Stimulated activated CD4-positive, alpha-beta T cell treated with anti-CD3 and anti-CD28 coated beads, Interleukin-12 subunit alpha, Interleukin-12 subunit beta, amount 100 ng/mL, for 4 hours (primary cell): ENCODE results near the gene SYNDIG1L.
"Not testable (repeated sequence)": the region's sequence is repeated elsewhere in the genome, so short reads cannot be mapped to it uniquely, and the experiment has no call there.

Experiments used
- DNase-seq: peaks from one replicate; pipeline ENCODE4 v3.0.0-alpha.2; 2020

Gene SYNDIG1L

GRCh38 chr14:74402401-74403251 is 23.4 kb downstream of the SYNDIG1L start:
- DNase-seq: no peak

GRCh38 chr14:74401504-74402241 is 24.3 kb downstream of the SYNDIG1L start:
- DNase-seq: peak; percentile 46

- no peak for DNase-seq
These were observed 25.0 kb downstream of the SYNDIG1L start for GRCh38 chr14:74400919-74401503.

GRCh38 chr14:74400031-74400685 is 25.9 kb downstream of the SYNDIG1L start:
- DNase-seq: no peak

GRCh38 chr14:74395094-74395493 is 30.9 kb downstream of the SYNDIG1L start:
- no peak for DNase-seq

GRCh38 chr14:74394549-74394948 is 31.5 kb downstream of the SYNDIG1L start:
- DNase-seq: no peak

GRCh38 chr14:74392616-74393570 is 33.1 kb downstream of the SYNDIG1L start:
- DNase-seq: no peak

- no peak for DNase-seq
These were observed 34.5 kb downstream of the SYNDIG1L start for GRCh38 chr14:74391479-74391878.

GRCh38 chr14:74390505-74390904 is 35.5 kb downstream of the SYNDIG1L start:
- DNase-seq: not testable (repeated sequence)

- DNase-seq: no peak
These were observed 36.0 kb downstream of the SYNDIG1L start for GRCh38 chr14:74389980-74390379.

GRCh38 chr14:74382231-74382630 is 43.8 kb downstream of the SYNDIG1L start:
- DNase-seq: no peak

GRCh38 chr14:74381571-74381970 is 44.4 kb downstream of the SYNDIG1L start:
- not testable (repeated sequence) for DNase-seq

GRCh38 chr14:74380845-74381244 is 45.2 kb downstream of the SYNDIG1L start:
- no peak for DNase-seq

GRCh38 chr14:74380172-74380571 is 45.8 kb downstream of the SYNDIG1L start:
- DNase-seq: no peak

- no peak for DNase-seq
These were observed 47.9 kb downstream of the SYNDIG1L start for GRCh38 chr14:74377976-74378690.

GRCh38 chr14:74368441-74368840 is 57.6 kb downstream of the SYNDIG1L start:
- no peak for DNase-seq

- DNase-seq: no peak
These were observed 58.0 kb downstream of the SYNDIG1L start for GRCh38 chr14:74368026-74368425.

- DNase-seq: no peak
These were observed 61.6 kb downstream of the SYNDIG1L start for GRCh38 chr14:74364271-74364880.

GRCh38 chr14:74362361-74362915 is 63.6 kb downstream of the SYNDIG1L start:
- peak; percentile 61 for DNase-seq

GRCh38 chr14:74360163-74360562 is 65.8 kb downstream of the SYNDIG1L start:
- no peak for DNase-seq
